ENCODE data around the gene LAD1.

The LAD1 gene

DNA sequence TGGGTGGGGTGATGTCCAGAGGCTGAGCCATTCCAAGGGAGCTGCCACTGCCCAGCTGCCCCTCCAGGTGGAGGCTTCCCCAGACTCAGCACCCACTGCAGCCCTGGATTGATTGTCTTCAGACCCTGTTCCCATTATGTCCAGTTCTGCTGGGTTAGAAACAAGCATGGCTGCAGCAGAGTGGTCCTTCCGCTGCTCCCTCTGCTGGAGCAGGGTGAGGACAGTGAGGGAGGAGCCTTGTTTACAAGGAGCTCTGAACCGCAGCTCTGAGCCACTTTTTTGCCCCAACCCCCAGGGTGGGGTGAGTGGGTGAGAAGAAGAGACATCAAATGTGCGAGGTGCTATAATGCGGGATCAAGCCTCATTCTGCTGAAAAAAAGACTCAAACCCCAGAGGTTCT is 24.0 kb downstream of the LAD1 start:
- Mint-ChIP-seq H3K9me3 (no peaks in the 10 kb centered on the region), H3K4me1 (ENCODE audit: low read depth) (no peaks in the 10 kb centered on the region), H3K4me3 (no peak overlapping the region), H3K36me3 (ENCODE audit: low read depth) (no peaks in the 10 kb centered on the region), H3K27ac (no peak overlapping the region), H3K27me3 (peaks cover 16% of the 10 kb centered on the region)
- intact Hi-C loops (cut with micrococcal nuclease): no loop called here

DNA sequence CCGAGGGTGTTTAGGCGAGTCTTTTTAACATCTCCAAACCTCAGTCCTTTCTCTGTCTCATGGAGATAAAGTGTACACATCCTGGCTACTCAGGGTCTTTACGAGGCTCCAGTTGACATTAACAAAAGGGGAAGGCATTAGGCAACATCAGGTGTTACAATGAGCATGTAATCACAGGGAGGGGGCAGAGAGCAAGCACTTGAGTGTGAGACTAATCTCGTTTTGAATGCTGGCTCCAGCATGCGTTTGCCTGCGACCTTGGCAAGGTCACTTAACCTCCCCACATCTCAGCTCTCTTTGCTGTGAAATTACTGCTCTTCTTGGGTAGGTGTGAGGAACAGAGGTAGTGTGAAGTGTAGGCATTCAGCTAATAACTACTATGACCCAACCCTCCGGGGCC is 24.8 kb downstream of the LAD1 start:
- intact Hi-C loops (cut with micrococcal nuclease): no loop called here

DNA sequence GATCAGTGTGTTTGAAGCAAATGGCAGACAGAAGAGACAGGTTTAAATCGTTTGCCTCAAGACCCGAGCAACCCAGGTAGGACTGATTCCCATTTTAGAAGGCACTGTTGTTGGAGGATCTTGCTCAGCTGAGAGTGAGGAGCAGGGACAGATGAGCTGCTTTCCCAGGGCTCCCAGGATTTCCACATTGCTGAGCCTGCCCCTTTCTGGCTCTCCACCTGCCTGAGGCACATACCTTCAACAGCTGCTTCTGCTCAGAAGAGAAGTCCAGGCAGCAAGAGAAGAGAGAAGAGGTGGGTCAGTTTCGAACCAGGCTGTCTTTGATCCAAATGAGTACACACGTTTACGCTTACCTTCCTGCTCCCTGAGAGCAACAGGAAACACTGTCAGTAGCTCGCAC is 27.3 kb downstream of the LAD1 start:
- Mint-ChIP-seq H3K9me3 (no peaks in the 10 kb centered on the region), H3K4me3 (no peak overlapping the region), H3K27me3 (peaks cover 19% of the 10 kb centered on the region), H3K27ac (no peak overlapping the region), H3K36me3 (ENCODE audit: low read depth) (no peaks in the 10 kb centered on the region), H3K4me1 (ENCODE audit: low read depth) (no peaks in the 10 kb centered on the region)
- intact Hi-C loops (cut with micrococcal nuclease): no loop called here

More for the DNA sequence above, 24.8 kb downstream of the LAD1 start:
- Mint-ChIP-seq H3K4me3 (no peak overlapping the region), H3K4me1 (ENCODE audit: low read depth) (no peaks in the 10 kb centered on the region), H3K27ac (no peak overlapping the region), H3K36me3 (ENCODE audit: low read depth) (no peaks in the 10 kb centered on the region), H3K27me3 (peaks cover 16% of the 10 kb centered on the region), H3K9me3 (no peaks in the 10 kb centered on the region)

DNA sequence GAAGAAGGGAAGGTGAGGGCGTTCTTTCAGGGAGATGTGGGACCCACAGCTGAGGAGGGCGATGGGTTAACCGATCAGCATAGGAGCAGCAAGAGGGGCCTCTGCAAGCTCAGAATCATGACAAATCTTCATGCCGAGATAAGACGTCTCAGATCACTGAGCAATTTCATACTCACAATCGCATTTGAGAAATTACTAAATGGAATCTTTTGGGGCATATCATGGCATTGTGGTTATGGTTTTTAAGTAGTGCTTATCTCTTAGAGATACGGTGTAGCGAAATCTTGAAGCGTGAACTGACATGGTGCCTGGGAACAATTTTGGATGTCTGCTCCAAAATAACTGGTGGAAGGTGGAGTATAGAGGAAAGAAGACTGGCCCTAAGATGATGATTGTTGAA is 27.8 kb downstream of the LAD1 start:
- no peaks in the 10 kb centered on the region for H3K9me3 Mint-ChIP-seq
- H3K27ac Mint-ChIP-seq: no peak overlapping the region
- no peak overlapping the region for H3K4me3 Mint-ChIP-seq
- H3K4me1 Mint-ChIP-seq (ENCODE audit: low read depth): no peaks in the 10 kb centered on the region
- H3K27me3 Mint-ChIP-seq: peaks cover 16% of the 10 kb centered on the region
- intact Hi-C loops (cut with micrococcal nuclease): no loop called here
- no peaks in the 10 kb centered on the region for H3K36me3 Mint-ChIP-seq (ENCODE audit: low read depth)

DNA sequence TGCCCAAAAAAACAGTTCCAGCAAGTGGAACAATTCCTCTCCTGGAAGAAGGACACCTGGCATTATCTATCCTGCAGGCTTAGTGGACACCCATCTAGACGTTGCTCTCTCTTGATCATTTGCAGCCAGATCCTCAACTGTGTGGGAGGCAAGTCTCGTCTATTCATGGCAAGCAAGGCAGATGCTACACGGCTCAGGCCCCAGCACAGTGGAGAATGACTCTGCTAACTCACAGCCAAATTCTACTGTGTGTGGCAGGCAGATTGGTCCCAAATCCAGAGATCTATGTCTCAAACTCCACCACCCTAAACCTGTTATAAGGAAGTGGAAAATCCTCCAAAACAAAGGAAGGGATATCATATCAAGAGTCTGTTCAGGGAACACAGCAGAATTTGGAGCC is 28.6 kb downstream of the LAD1 start:
- Mint-ChIP-seq H3K9me3 (no peaks in the 10 kb centered on the region), H3K27ac (no peak overlapping the region), H3K4me1 (ENCODE audit: low read depth) (no peaks in the 10 kb centered on the region), H3K4me3 (no peak overlapping the region), H3K36me3 (ENCODE audit: low read depth) (no peaks in the 10 kb centered on the region), H3K27me3 (peaks cover 15% of the 10 kb centered on the region)
- intact Hi-C loops (cut with micrococcal nuclease): no loop called here

DNA sequence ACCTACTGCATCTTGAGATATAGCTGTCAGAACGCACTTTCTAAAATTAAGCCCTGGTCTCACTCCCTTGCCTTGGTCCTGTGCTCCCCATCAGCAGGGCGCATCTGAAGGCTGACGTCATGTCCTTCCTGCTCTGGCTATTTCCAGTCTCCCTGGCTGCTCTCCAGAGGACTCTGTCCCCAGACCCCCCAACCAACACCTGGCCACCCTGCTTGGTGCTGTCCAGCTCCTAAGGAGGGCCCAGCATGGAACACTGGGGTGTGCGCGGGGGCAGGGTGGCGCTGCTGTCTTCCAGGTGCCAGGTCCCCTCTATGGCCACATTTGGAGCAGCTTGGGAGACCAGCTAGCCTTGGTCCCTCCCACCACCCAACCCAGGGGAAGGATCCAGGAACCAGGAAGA is 29.9 kb downstream of the LAD1 start:
- Mint-ChIP-seq H3K9me3 (no peaks in the 10 kb centered on the region), H3K36me3 (ENCODE audit: low read depth) (no peaks in the 10 kb centered on the region), H3K27ac (no peak overlapping the region), H3K4me1 (ENCODE audit: low read depth) (no peaks in the 10 kb centered on the region), H3K27me3 (peaks cover 11% of the 10 kb centered on the region), H3K4me3 (no peak overlapping the region)
- intact Hi-C loops (cut with micrococcal nuclease): no loop called here

DNA sequence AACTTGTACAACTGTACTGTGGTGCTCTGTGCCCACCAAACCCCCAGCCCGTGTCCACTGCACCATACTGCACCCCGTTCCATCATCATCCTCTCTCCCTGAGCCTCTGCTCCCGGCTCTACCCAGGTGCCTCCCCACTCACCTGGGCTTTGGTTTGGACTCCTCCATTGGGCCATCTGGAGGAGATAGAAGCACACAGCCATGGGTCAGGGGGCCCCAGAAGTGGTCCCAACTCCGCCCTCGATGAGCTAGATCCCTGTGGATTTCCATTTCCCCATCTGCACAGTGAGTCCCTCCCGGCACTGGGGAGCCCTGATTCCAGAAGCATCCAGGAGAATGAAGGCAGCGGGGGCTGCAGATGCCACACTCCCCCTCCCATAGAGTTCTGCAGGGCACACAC is 32.4 kb downstream of the LAD1 start:
- Mint-ChIP-seq H3K27ac (no peak overlapping the region), H3K9me3 (no peaks in the 10 kb centered on the region), H3K4me1 (ENCODE audit: low read depth) (no peaks in the 10 kb centered on the region), H3K36me3 (ENCODE audit: low read depth) (no peaks in the 10 kb centered on the region), H3K4me3 (no peak overlapping the region), H3K27me3 (peaks cover 13% of the 10 kb centered on the region)
- intact Hi-C loops (cut with micrococcal nuclease): no loop called here

DNA sequence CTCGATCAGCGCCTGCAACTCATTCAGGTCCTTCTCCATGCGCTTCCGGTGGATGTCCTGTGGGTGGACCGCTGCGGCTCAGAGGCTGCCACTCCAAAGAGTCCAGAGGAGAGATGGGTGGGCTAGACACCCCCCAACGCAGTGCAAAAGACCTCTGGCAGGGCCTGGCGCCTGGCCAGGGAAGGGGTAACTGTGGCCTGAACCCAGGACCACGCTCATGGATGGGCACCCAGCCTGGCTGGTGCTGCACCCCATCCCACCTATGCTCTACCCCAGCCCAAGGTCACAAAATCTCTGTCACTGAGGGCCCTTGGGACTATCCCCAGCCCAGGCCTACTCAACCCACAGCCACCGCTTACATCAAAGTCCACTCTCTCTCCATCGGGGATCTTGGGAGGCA is 33.9 kb downstream of the LAD1 start:
- Mint-ChIP-seq H3K9me3 (no peaks in the 10 kb centered on the region), H3K4me3 (no peak overlapping the region), H3K27ac (no peak overlapping the region), H3K36me3 (ENCODE audit: low read depth) (no peaks in the 10 kb centered on the region), H3K27me3 (peaks cover 12% of the 10 kb centered on the region), H3K4me1 (ENCODE audit: low read depth) (no peaks in the 10 kb centered on the region)
- intact Hi-C loops (cut with micrococcal nuclease): no loop called here

DNA sequence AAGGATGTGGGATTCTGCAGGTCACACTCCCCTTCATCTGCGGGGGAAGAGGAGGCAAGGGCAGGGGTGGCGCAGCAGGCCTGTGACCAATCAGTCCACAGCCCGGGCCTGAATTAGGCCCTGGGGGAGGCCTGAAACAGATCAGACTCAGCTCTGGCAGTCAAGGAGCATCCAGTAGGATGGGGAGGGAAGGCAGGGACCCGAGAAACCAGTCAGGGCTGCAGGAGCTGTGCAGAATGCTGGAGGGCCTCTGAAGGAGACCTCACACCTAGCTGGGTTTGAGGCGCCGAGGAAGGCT is 34.4 kb downstream of the LAD1 start:
- intact Hi-C loops (cut with micrococcal nuclease): no loop called here
- H3K27ac Mint-ChIP-seq: no peak overlapping the region
- H3K4me1 Mint-ChIP-seq (ENCODE audit: low read depth): no peaks in the 10 kb centered on the region
- no peaks in the 10 kb centered on the region for H3K36me3 Mint-ChIP-seq (ENCODE audit: low read depth)
- H3K4me3 Mint-ChIP-seq: no peak overlapping the region
- H3K27me3 Mint-ChIP-seq: peaks cover 12% of the 10 kb centered on the region
- no peaks in the 10 kb centered on the region for H3K9me3 Mint-ChIP-seq

DNA sequence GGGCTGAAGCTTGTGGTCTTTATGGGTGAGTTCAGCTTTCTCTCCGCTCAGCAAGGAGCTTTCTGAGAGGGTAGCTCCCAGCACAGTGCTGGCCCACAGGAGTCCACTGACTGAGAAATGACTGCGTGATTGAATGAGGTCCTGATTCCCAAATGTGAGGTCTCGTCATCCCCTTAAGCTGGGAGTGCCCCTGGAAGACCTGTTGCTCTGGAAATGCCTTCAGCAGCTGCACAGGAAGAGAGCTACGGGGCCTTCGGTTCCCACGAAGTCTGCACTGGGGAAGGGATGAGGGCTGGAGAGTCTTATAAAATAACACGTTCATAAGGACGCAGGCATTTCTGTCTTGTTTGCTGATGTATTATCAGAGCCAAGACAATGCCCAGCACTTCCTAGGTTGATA is 35.7 kb downstream of the LAD1 start:
- H3K36me3 Mint-ChIP-seq (ENCODE audit: low read depth): no peaks in the 10 kb centered on the region
- H3K27me3 Mint-ChIP-seq: peaks cover 15% of the 10 kb centered on the region
- no peak overlapping the region for H3K27ac Mint-ChIP-seq
- intact Hi-C loops (cut with micrococcal nuclease): no loop called here
- H3K9me3 Mint-ChIP-seq: no peaks in the 10 kb centered on the region
- H3K4me3 Mint-ChIP-seq: no peak overlapping the region
- no peaks in the 10 kb centered on the region for H3K4me1 Mint-ChIP-seq (ENCODE audit: low read depth)

DNA sequence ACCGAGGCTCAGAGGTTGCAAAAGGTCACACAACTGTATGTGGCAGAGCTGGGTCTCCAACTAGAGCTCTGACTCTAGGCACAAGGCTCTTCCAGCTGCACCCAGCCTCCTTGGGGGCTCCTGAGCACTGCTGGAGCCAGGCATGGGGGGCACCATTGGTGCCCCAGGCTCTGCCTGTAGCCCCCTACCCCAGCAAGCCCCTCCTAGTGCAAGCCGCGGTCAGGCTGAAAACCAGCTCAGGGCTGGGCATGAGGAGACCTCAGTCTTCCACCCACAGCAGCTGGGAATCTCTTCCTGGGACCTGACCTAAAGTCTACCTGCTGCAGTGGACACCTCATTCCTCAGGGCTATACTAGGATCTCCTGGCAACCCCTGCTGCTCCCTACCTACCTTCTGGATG is 36.2 kb downstream of the LAD1 start:
- no peak overlapping the region for H3K4me3 Mint-ChIP-seq
- no peaks in the 10 kb centered on the region for H3K4me1 Mint-ChIP-seq (ENCODE audit: low read depth)
- H3K27me3 Mint-ChIP-seq: peaks cover 13% of the 10 kb centered on the region
- no peak overlapping the region for H3K27ac Mint-ChIP-seq
- intact Hi-C loops (cut with micrococcal nuclease): no loop called here
- H3K36me3 Mint-ChIP-seq (ENCODE audit: low read depth): no peaks in the 10 kb centered on the region
- H3K9me3 Mint-ChIP-seq: no peaks in the 10 kb centered on the region

DNA sequence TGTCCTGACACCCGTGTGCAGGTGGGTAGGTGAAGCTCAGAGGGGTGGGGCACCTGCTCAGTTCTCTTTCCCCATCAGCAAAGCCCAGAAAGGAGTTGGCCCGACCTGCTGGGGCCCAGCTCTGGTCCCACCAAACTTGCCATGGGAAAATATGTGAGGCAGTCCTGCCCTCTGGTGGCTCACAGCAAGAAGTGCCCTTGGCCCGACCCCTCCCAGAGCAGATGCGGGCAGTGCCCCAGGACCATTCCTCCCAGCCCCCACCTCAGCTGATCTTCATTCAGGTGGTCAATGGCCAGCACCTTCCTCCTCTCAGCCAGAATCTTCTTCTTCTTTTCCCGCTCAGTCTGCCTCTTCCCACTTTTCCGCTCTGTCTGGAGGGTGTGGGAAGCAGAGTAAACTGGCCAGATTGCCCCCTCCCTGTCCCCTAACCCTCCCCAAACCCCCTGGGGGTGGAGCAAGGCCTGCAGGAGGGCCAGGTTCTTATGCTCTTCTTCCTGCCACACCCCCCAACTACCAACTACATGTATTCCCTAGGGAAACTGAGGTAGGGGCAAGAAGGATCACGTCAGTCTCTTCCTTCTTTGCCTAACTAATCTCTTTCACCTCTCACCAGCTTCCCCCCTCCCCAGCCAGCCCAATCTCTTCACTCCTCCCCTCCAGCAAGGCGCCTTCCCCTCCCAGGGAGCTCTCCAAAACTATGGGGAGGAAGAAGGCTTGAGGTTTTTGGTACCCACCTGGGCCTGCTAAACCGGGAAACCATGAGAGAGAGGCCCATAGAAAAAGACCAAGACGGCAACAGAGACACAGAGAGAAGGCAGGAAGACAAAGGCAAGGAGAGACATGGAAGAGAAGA is 37.2 kb downstream of the LAD1 start:
- Mint-ChIP-seq H3K4me3 (no peak overlapping the region), H3K9me3 (no peaks in the 10 kb centered on the region), H3K36me3 (ENCODE audit: low read depth) (no peaks in the 10 kb centered on the region), H3K27ac (no peak overlapping the region), H3K4me1 (ENCODE audit: low read depth) (no peaks in the 10 kb centered on the region), H3K27me3 (peaks cover 11% of the 10 kb centered on the region)
- intact Hi-C loops (cut with micrococcal nuclease): loop anchor here (2.0 kb wide), 1 partner anchor 107 kb away; no protein-coding TSS in a partner anchor

DNA sequence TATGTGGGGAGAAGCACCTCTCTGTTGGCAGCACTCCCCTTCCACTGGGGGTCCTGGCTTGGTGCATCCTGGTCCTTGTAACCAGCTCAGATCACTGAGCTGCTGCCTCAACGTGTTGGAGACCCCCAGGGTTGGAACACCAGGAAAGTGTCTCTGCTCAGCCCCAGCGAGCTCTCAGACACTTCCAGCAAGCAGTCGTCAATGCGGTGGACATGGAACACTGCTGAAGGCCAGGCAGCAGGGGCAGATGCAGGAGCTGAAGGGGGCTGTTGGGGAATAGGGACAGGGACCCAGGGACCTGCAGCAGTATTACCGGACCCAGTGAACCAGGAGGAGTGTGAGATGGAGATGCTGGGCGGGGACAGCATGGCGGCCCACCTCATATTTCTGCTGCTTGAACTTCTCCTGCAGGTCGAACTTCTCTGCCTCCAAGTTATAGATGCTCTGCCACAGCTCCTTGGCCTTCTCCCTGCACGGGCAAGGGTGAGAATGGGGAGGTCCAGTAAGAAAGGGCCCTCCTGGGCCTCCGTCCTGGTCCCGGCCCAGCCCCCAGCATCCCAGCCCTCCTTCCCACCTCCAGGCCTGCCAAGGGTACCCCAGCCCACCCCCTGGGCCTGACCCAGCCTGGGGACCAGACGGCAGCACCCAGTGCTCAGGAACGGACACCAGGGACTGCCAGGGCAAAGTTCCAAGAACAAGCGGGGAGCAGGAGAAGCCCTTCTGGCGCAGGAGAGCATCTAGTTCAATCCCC is 38.0 kb downstream of the LAD1 start:
- intact Hi-C loops (cut with micrococcal nuclease): loop anchor here (2.0 kb wide), 1 partner anchor 106 kb away; no protein-coding TSS in a partner anchor
- no peak overlapping the region for H3K4me3 Mint-ChIP-seq

DNA sequence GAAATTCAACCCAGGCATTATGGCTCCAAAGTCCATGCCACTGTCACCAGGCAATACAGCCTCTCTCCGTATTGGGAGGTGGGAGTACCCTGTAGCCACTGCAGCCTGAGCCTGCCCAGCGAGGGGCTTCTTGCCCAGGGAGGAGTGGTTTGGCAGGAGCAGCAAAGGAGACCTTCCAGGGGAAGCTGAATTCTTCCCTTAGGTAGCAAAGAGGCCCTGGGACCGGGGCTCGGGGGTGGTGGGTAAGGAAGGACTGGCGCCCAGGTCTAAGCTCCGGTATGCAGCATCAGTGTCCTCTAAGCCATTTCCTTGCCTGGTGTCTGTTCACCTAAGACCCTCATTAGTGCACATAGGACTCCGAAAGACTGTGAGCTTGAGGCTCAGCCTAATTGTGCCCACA is 38.6 kb downstream of the LAD1 start:
- Mint-ChIP-seq H3K4me3 (no peak overlapping the region), H3K9me3 (no peaks in the 10 kb centered on the region), H3K36me3 (ENCODE audit: low read depth) (no peaks in the 10 kb centered on the region), H3K4me1 (ENCODE audit: low read depth) (no peaks in the 10 kb centered on the region), H3K27ac (no peak overlapping the region), H3K27me3 (peaks cover 13% of the 10 kb centered on the region)
- intact Hi-C loops (cut with micrococcal nuclease): loop anchor here (2.0 kb wide), 1 partner anchor 106 kb away; no protein-coding TSS in a partner anchor

More for the DNA sequence above, 38.0 kb downstream of the LAD1 start:
- H3K36me3 Mint-ChIP-seq (ENCODE audit: low read depth): no peaks in the 10 kb centered on the region
- no peak overlapping the region for H3K27ac Mint-ChIP-seq
- peaks cover 11% of the 10 kb centered on the region for H3K27me3 Mint-ChIP-seq
- H3K9me3 Mint-ChIP-seq: no peaks in the 10 kb centered on the region
- no peaks in the 10 kb centered on the region for H3K4me1 Mint-ChIP-seq (ENCODE audit: low read depth)

Data from dendritic cell treated with granulocyte-macrophage colony-stimulating factor and Interleukin-4, amounts not matched to agents 40 ng/mL and 50 ng/mL, for 4 days (primary cell).